Panc1 (cell line): ENCODE data around the gene STARD7. TPM values are rescaled to one million over a fixed set of nuclear protein-coding genes. Genes with fewer than 3 reads are reported as not detected.

Experiments
- ATAC-seq: fragments of 200-7000 bp; cut with Tn5 transposase; 2 replicates; pipeline ENCODE4 v1.9.1; 2020; ENCODE audit warnings: mild to moderate bottlenecking, moderate library complexity
- BruUV-seq: library from RNA; stranded (reverse); fragments of 400-500 nt; replicated peaks from 2 replicates; lab custom pipeline; 2021; lab: Mats Ljungman, UMichigan
- CTCF ChIA-PET: fragments of 300-600 bp; sonication (Branson Sonifier 250); formaldehyde crosslinking; loops from one replicate; lab custom pipeline; 2022; ENCODE audit warnings: antibody characterized with exemption; lab: Charles Lee
- POLR2A ChIA-PET: fragments of 300-600 bp; sonication (Branson Sonifier 250); formaldehyde crosslinking; loops from one replicate; lab custom pipeline; 2022; ENCODE audit warnings: antibody characterized with exemption; lab: Charles Lee
- DNase-seq: peaks from one replicate; pipeline ENCODE4 v3.0.0-alpha.2; 2010; ENCODE audit warnings: low read depth, low spot score
- H3K27ac ChIP-seq: 2 replicates; pipeline ENCODE4 v1.5.1; 2011; ENCODE audit warnings: mild to moderate bottlenecking, low read length, inconsistent platforms
- H3K27me3 ChIP-seq: fragments of 200-500 bp; sonication (Bioruptor generic); 2 replicates; pipeline ENCODE4 v1.6.0; 2014; ENCODE audit warnings: low read length, inconsistent platforms; ENCODE audit not compliant: control insufficient read depth, insufficient read depth
- H3K36me3 ChIP-seq: fragments of 200-500 bp; sonication (Bioruptor generic); 2 replicates; pipeline ENCODE4 v1.5.1; 2014; ENCODE audit warnings: inconsistent platforms, mild to moderate bottlenecking, low read length, moderate library complexity; ENCODE audit not compliant: control insufficient read depth, insufficient read depth
- H3K4me1 ChIP-seq: 2 replicates; pipeline ENCODE4 v1.5.1; 2011; ENCODE audit warnings: inconsistent platforms, mild to moderate bottlenecking, low read length, moderate library complexity; ENCODE audit not compliant: control insufficient read depth, insufficient read depth
- H3K4me3 ChIP-seq, 2 experiments: 2 replicates each; pipeline ENCODE4 v1.5.1; 2011 to 2012; ENCODE audit warnings: low read depth in 2 of 2, low read length in 2 of 2, mild to moderate bottlenecking in 2 of 2, inconsistent platforms in 1 of 2, moderate library complexity in 1 of 2
- H3K9me3 ChIP-seq: fragments of 200-500 bp; sonication (Bioruptor generic); 2 replicates; pipeline ENCODE4 v1.5.1; 2014; ENCODE audit warnings: low read depth, mild to moderate bottlenecking, inconsistent platforms, low read length, moderate library complexity; ENCODE audit not compliant: control insufficient read depth, insufficient read depth
- POLR2AphosphoS5 ChIP-seq: IDR thresholded peaks from 2 replicates; pipeline ENCODE4 v1.6.1; 2012; ENCODE audit warnings: mild to moderate bottlenecking, low read depth, low read length, moderate library complexity
- SIN3A ChIP-seq: IDR thresholded peaks from 2 replicates; pipeline ENCODE4 v1.6.1; 2012; ENCODE audit warnings: low read depth, mild to moderate bottlenecking, low read length, moderate library complexity, borderline replicate concordance; ENCODE audit not compliant: insufficient read depth
- TCF7L2 ChIP-seq: IDR thresholded peaks from 2 replicates; pipeline ENCODE4 v1.6.1; 2011; ENCODE audit warnings: mild to moderate bottlenecking, low read depth, low read length, inconsistent platforms
- in situ Hi-C: cut with HindIII; loops from 2 replicates; pipeline ENCODE4 v1.10.0; 2016; ENCODE audit warnings: low sequenced_read_pairs, low pct_unique_long_range_greater_than_20kb
- intact Hi-C: fragments of 100-400 bp; cut with micrococcal nuclease; formaldehyde crosslinking; loops from one replicate; pipeline ENCODE4 v1.10.0; 2022; ENCODE audit not compliant: unreplicated experiment
- total RNA-seq: library from RNA; stranded (reverse); gene quantifications from one replicate; pipeline ENCODE4 v1.2.1, GENCODE V29; 2021; ENCODE audit not compliant: unreplicated experiment
- TF ChIP-seq, protein P1 (sequence below): fragments of 450-650 bp; IDR thresholded peaks from 2 replicates; pipeline ENCODE4 v1.5.1; 2017; ENCODE audit warnings: mild to moderate bottlenecking
- TF ChIP-seq, protein P2 (sequence below), 2 experiments: IDR thresholded peaks; 2 replicates each; pipeline ENCODE4 v1.6.1; 2011 to 2012; ENCODE audit warnings: low read depth in 2 of 2, control low read depth in 1 of 2, low read length in 1 of 2, mild to moderate bottlenecking in 1 of 2, moderate library complexity in 1 of 2; ENCODE audit not compliant: insufficient read depth in 1 of 2

The STARD7 gene
- total RNA-seq, 1 experiment from 2014 or later: 133 TPM

DNA sequence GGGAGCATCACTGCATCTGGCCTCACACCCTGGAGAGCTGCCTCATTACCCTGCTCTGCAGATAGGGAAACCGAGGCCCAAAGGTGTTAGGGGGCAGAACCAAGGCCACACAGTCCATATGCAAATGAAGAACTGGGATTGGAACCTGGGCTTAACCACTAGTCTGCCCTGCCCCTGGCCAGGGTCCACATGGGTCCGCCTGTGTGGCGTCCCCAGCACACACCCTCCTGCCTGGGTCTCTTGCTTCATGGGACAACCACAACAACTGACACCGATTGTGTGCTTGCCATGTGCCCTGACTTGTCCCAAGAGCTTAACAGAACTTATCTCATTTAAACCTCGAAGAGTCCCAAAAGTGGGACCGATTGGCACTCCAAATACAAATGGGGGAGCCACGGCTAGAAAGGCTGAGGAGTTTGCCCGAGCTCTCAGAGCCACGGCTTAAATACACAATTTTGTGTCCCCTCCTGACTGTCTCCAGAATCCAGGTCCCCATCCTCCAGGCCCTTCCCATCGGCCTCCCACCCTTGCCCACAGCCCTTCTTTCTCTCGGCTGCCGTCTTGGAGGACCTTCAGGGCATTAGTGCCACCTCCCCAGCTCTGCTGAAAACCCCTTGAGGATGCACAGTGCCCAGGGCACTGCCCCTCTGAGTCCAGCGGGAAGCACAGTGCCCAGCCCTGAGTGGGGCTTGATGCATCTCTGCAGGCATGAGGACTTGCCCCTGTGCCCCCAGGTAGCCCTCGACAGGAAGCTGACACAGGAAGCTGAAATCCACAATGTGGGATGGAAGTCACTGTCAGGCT is 57.6 kb downstream of the STARD7 start:
- H3K27ac ChIP-seq: no peak overlapping the region
- no peaks in the 10 kb centered on the region for H3K27me3 ChIP-seq
- intact Hi-C loops: no loop called here
- POLR2A ChIA-PET: interaction anchor here (0.6 kb wide), 1 partner anchor 239 kb away, joined by 3 read pairs; no protein-coding TSS in a partner anchor
- H3K4me3 ChIP-seq: no peak overlapping the region
- CTCF ChIA-PET: no interaction called here
- peaks cover 24% of the 10 kb centered on the region for H3K4me1 ChIP-seq
- H3K9me3 ChIP-seq: no peaks in the 10 kb centered on the region
- no peaks in the 10 kb centered on the region for H3K36me3 ChIP-seq
- TF ChIP-seq TCF7L2 (no peak), SIN3A (no peak), POLR2AphosphoS5 (no peak)
- TF ChIP-seq, protein P1, sequence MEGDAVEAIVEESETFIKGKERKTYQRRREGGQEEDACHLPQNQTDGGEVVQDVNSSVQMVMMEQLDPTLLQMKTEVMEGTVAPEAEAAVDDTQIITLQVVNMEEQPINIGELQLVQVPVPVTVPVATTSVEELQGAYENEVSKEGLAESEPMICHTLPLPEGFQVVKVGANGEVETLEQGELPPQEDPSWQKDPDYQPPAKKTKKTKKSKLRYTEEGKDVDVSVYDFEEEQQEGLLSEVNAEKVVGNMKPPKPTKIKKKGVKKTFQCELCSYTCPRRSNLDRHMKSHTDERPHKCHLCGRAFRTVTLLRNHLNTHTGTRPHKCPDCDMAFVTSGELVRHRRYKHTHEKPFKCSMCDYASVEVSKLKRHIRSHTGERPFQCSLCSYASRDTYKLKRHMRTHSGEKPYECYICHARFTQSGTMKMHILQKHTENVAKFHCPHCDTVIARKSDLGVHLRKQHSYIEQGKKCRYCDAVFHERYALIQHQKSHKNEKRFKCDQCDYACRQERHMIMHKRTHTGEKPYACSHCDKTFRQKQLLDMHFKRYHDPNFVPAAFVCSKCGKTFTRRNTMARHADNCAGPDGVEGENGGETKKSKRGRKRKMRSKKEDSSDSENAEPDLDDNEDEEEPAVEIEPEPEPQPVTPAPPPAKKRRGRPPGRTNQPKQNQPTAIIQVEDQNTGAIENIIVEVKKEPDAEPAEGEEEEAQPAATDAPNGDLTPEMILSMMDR: no peak
- TF ChIP-seq, protein P2, sequence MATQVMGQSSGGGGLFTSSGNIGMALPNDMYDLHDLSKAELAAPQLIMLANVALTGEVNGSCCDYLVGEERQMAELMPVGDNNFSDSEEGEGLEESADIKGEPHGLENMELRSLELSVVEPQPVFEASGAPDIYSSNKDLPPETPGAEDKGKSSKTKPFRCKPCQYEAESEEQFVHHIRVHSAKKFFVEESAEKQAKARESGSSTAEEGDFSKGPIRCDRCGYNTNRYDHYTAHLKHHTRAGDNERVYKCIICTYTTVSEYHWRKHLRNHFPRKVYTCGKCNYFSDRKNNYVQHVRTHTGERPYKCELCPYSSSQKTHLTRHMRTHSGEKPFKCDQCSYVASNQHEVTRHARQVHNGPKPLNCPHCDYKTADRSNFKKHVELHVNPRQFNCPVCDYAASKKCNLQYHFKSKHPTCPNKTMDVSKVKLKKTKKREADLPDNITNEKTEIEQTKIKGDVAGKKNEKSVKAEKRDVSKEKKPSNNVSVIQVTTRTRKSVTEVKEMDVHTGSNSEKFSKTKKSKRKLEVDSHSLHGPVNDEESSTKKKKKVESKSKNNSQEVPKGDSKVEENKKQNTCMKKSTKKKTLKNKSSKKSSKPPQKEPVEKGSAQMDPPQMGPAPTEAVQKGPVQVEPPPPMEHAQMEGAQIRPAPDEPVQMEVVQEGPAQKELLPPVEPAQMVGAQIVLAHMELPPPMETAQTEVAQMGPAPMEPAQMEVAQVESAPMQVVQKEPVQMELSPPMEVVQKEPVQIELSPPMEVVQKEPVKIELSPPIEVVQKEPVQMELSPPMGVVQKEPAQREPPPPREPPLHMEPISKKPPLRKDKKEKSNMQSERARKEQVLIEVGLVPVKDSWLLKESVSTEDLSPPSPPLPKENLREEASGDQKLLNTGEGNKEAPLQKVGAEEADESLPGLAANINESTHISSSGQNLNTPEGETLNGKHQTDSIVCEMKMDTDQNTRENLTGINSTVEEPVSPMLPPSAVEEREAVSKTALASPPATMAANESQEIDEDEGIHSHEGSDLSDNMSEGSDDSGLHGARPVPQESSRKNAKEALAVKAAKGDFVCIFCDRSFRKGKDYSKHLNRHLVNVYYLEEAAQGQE (IDR thresholded peaks at IDR 0.05; ENCODE audit: insufficient read depth in 1 of 2, low read depth in 2 of 2, low read length in 1 of 2): no peak
- DNase-seq (no peak), ATAC-seq (no peak)
- no TSS peak for BruUV-seq
- in situ Hi-C loops: loop anchor here (25.0 kb wide), 1 partner anchor 111 kb away; the partner anchor contains the start of genes CIAO1 and TMEM127

DNA sequence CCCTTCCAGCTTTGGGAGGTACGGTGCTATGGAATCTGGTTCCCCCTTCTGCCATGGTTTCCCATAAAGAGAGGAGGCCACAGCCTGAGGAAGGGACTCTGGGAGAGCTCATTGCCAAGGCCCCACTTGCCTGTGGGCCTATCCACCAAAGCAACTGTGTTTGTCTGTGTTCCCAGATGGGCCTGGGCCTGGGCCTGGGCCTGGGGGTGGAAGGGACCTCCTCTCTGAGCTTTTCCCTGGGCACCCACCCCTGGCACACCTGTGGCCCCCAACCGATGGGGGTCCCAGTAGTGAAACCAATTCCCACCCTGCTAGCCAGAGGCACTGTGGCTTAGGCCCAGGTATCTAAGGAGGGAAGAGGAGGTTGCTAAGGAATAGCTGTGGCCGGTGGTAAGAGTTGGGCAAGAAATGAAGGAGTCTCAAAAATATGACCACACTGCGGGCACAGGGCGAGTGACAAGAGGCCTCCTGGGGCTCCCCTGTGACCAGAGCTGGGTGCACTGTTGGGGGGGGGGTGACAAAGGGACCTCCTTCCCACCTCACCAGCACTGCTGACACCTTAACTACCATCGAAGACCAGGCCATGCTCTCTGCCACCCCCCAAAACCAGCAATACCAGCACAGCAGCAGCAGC is 58.5 kb downstream of the STARD7 start:
- TF ChIP-seq, protein P1: no peak
- TF ChIP-seq TCF7L2: no peak
- TF ChIP-seq SIN3A: no peak
- TF ChIP-seq, protein P2 (IDR thresholded peaks at IDR 0.05; ENCODE audit: insufficient read depth in 1 of 2, low read depth in 2 of 2, low read length in 1 of 2): no peak
- no peak for TF ChIP-seq POLR2AphosphoS5
- H3K27me3 ChIP-seq: no peaks in the 10 kb centered on the region
- POLR2A ChIA-PET: interaction anchor here (0.6 kb wide), 1 partner anchor 33 kb away, joined by 6 read pairs; no protein-coding TSS in a partner anchor
- no peak for ATAC-seq
- CTCF ChIA-PET: no interaction called here
- peaks cover 29% of the 10 kb centered on the region for H3K4me1 ChIP-seq
- no peak for DNase-seq
- no peak overlapping the region for H3K4me3 ChIP-seq
- H3K27ac ChIP-seq: no peak overlapping the region
- in situ Hi-C loops: loop anchor here (25.0 kb wide), 1 partner anchor 112 kb away; the partner anchor contains the start of genes CIAO1 and TMEM127
- H3K9me3 ChIP-seq: no peaks in the 10 kb centered on the region
- no peaks in the 10 kb centered on the region for H3K36me3 ChIP-seq
- intact Hi-C loops: no loop called here
- no TSS peak for BruUV-seq
